ENCODE data around the gene WBP11. TPM values are rescaled to one million over a fixed set of nuclear protein-coding genes. Genes with fewer than 3 reads are reported as not detected.
A peak's percentile ranks its signal among the peaks of the same experiment; 100 is the strongest.

The WBP11 gene
- total and polyA plus RNA-seq, 2 of the 13 experiments (the other 11 are each of a cell fraction or from before 2014, with no cell fraction given) = 7.6 to 31.0 TPM

- TF ChIP-seq, protein P1, sequence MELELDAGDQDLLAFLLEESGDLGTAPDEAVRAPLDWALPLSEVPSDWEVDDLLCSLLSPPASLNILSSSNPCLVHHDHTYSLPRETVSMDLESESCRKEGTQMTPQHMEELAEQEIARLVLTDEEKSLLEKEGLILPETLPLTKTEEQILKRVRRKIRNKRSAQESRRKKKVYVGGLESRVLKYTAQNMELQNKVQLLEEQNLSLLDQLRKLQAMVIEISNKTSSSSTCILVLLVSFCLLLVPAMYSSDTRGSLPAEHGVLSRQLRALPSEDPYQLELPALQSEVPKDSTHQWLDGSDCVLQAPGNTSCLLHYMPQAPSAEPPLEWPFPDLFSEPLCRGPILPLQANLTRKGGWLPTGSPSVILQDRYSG (CRISPR knock-in tag; IDR thresholded peaks at IDR 0.05) = no peak
- no peak; the same call in 1 of the 2 replicates for TF ChIP-seq ZNF546 (CRISPR knock-in tag; conservative IDR thresholded peaks at IDR 0.05)
- TF ChIP-seq SP5 (CRISPR knock-in tag; IDR thresholded peaks at IDR 0.05; ENCODE audit: borderline replicate concordance, low read depth) = no peak
- TF ChIP-seq, protein P2, sequence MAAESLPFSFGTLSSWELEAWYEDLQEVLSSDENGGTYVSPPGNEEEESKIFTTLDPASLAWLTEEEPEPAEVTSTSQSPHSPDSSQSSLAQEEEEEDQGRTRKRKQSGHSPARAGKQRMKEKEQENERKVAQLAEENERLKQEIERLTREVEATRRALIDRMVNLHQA (CRISPR knock-in tag; IDR thresholded peaks at IDR 0.05) = no peak
- TF ChIP-seq ZFP91 (CRISPR knock-in tag; IDR thresholded peaks at IDR 0.05; ENCODE audit: borderline replicate concordance) = no peak
- TF ChIP-seq NCOA5 (CRISPR knock-in tag; IDR thresholded peaks at IDR 0.05) = no peak
- no peak for TF ChIP-seq ZNF580 (CRISPR knock-in tag; IDR thresholded peaks at IDR 0.05; ENCODE audit: borderline replicate concordance, low read depth)
- TF ChIP-seq HOXA9 (CRISPR knock-in tag; IDR thresholded peaks at IDR 0.05; ENCODE audit: borderline replicate concordance) = no peak
- TF ChIP-seq SRSF9 (IDR thresholded peaks at IDR 0.05; ENCODE audit: borderline replicate concordance, insufficient read depth, low read depth, low read length, poor library complexity, severe bottlenecking) = no peak
- 0 out of 2 replicates have a peak, but pooled peaks have one; percentile 14 for TF ChIP-seq ZMAT5 (CRISPR knock-in tag; IDR thresholded peaks at IDR 0.05; ENCODE audit: borderline replicate concordance, low read depth)
- TF ChIP-seq TP53 (CRISPR knock-in tag; conservative IDR thresholded peaks at IDR 0.05) = no peak
- TF ChIP-seq TARDBP (CRISPR knock-in tag; IDR thresholded peaks at IDR 0.05) = peak; percentile 10; the same call in 1 of the 2 replicates
- TF ChIP-seq, protein P3, sequence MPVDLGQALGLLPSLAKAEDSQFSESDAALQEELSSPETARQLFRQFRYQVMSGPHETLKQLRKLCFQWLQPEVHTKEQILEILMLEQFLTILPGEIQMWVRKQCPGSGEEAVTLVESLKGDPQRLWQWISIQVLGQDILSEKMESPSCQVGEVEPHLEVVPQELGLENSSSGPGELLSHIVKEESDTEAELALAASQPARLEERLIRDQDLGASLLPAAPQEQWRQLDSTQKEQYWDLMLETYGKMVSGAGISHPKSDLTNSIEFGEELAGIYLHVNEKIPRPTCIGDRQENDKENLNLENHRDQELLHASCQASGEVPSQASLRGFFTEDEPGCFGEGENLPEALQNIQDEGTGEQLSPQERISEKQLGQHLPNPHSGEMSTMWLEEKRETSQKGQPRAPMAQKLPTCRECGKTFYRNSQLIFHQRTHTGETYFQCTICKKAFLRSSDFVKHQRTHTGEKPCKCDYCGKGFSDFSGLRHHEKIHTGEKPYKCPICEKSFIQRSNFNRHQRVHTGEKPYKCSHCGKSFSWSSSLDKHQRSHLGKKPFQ (CRISPR knock-in tag; IDR thresholded peaks at IDR 0.05; ENCODE audit: insufficient replicate concordance) = no peak
- TF ChIP-seq ZMYM2 (CRISPR knock-in tag; IDR thresholded peaks at IDR 0.05) = no peak
- TF ChIP-seq ZMYM3 (CRISPR knock-in tag; IDR thresholded peaks at IDR 0.05) = no peak
- no peak for TF ChIP-seq ISX (CRISPR knock-in tag; conservative IDR thresholded peaks at IDR 0.05)
- TF ChIP-seq FOSL2 (CRISPR knock-in tag; IDR thresholded peaks at IDR 0.05) = no peak
- 0 out of 2 replicates have a peak, but pooled peaks have one; percentile 49 for TF ChIP-seq HOXD1 (CRISPR knock-in tag; IDR thresholded peaks at IDR 0.05)
- peak; percentile 59; the same call in 1 of the 2 replicates for TF ChIP-seq TRAFD1 (CRISPR knock-in tag; IDR thresholded peaks at IDR 0.05; ENCODE audit: borderline replicate concordance)
- TF ChIP-seq REXO4 (CRISPR knock-in tag; IDR thresholded peaks at IDR 0.05; ENCODE audit: borderline replicate concordance) = no peak
- no peak for TF ChIP-seq MYC (CRISPR knock-in tag; IDR thresholded peaks at IDR 0.05; ENCODE audit: borderline replicate concordance)
- TF ChIP-seq RAD21 (CRISPR knock-in tag; IDR thresholded peaks at IDR 0.05) = no peak
- 0 out of 2 replicates have a peak, but pooled peaks have one; percentile 11 for TF ChIP-seq ZNF34 (CRISPR knock-in tag; IDR thresholded peaks at IDR 0.05; ENCODE audit: borderline replicate concordance)
- TF ChIP-seq ZNF264 (CRISPR knock-in tag; IDR thresholded peaks at IDR 0.05) = no peak; the same call in 1 of the 2 replicates
Measured at GRCh38 chr12:14769466-14769968, 33.8 kb downstream of the WBP11 start (continued).
